ENCODE results near the gene RXRG. TPM values are rescaled to one million over a fixed set of nuclear protein-coding genes. Genes with fewer than 3 reads are reported as not detected.

Gene RXRG
- total and polyA plus RNA-seq, 2 of the 8 experiments (the other 6 are each of a cell fraction or from before 2014, with no cell fraction given) = not detected

- ChIA-PET CTCF (ENCODE audit: partially characterized antibody) (interaction anchor here (1.2 to 1.5 kb wide), 2 partner anchors 25 to 40 kb away, joined by 3 read pairs; no protein-coding TSS in a partner anchor), POLR2A (ENCODE audit: partially characterized antibody) (interaction anchor here (0.9 kb wide), 1 partner anchor 10 kb away, joined by 3 read pairs; no protein-coding TSS in a partner anchor)
- WGBS, 2 experiments (ENCODE audit: extremely low coverage in 1 of 2, insufficient coverage in 1 of 2, insufficient read length in 1 of 2, insufficient replicate concordance in 2 of 2, low coverage in 1 of 2, low lambda C conversion rate in 2 of 2, missing lambda C conversion rate in 1 of 2) = 80% methylated on average over 5 of the region's 5 CpGs; no CpG with 5 or more reads in 1 of the 2 experiments
- Histone ChIP-seq H4K5ac (ENCODE audit: insufficient read length, low read depth, low read length) (no peak overlapping the region), H3K4me2 (ENCODE audit: insufficient read depth in 1 of 2, low read depth in 2 of 2, low read length in 2 of 2) (no peak overlapping the region), H2BK120ac (replicated peaks; ENCODE audit: low read depth, low read length) (no peak overlapping the region), H3K27me3 (replicated peaks in 1 of 4; ENCODE audit: control insufficient read depth in 3 of 4, extremely low read depth in 1 of 4, insufficient read depth in 3 of 4, low read length in 3 of 4) (no peaks in the 10 kb centered on the region), H3K36me3 (ENCODE audit: control insufficient read depth in 2 of 4, insufficient read depth in 4 of 4, low read length in 3 of 4) (no peaks in the 10 kb centered on the region), H3K23me2 (ENCODE audit: low read depth, low read length) (no peaks in the 10 kb centered on the region), H3K4me1 (replicated peaks in 1 of 4; ENCODE audit: control insufficient read depth in 3 of 4, insufficient read depth in 4 of 4, low read length in 3 of 4) (no peaks in the 10 kb centered on the region), H3K79me1 (ENCODE audit: low read depth, low read length) (no peaks in the 10 kb centered on the region), H3K9me3 (ENCODE audit: insufficient read depth in 2 of 2, low read depth in 1 of 2, low read length in 1 of 2) (no peaks in the 10 kb centered on the region), H2AK5ac (ENCODE audit: low read depth, low read length) (no peak overlapping the region), H2BK12ac (ENCODE audit: low read depth, low read length) (no peak overlapping the region), H3K27ac (ENCODE audit: low read depth, low read length) (no peak overlapping the region), H3K56ac (replicated peaks; ENCODE audit: insufficient read length, low read depth, low read length) (no peak overlapping the region), H3K4ac (replicated peaks; ENCODE audit: insufficient read length, low read depth, low read length) (no peak overlapping the region), H2AFZ (ENCODE audit: low read length) (no peak overlapping the region), H4K20me1 (replicated peaks in 1 of 2; ENCODE audit: control insufficient read depth in 1 of 2, insufficient read depth in 2 of 2, low read length in 2 of 2) (no peaks in the 10 kb centered on the region), H3K4me3 (ENCODE audit: extremely low read depth in 1 of 4, insufficient read depth in 2 of 4, low read depth in 3 of 4, low read length in 4 of 4) (no peak overlapping the region), H2BK20ac (ENCODE audit: low read length) (no peak overlapping the region), H2BK5ac (ENCODE audit: low read depth, low read length) (no peak overlapping the region), H4K8ac (ENCODE audit: extremely low read depth, insufficient read depth, low read length) (no peak overlapping the region), H3K18ac (ENCODE audit: extremely low read depth, low read length) (no peak overlapping the region), H4K91ac (replicated peaks; ENCODE audit: insufficient read length, low read length) (no peak overlapping the region), H3K79me2 (ENCODE audit: control insufficient read depth in 1 of 2, insufficient read depth in 2 of 2, low read length in 2 of 2) (no peaks in the 10 kb centered on the region), H2BK15ac (ENCODE audit: low read length) (no peak overlapping the region), H3K9ac (replicated peaks in 1 of 4; ENCODE audit: extremely low read depth in 1 of 4, low read depth in 3 of 4, low read length in 3 of 4) (no peak overlapping the region), H3K23ac (ENCODE audit: insufficient read length) (no peak overlapping the region), H3K14ac (ENCODE audit: insufficient read length) (no peak overlapping the region)
- DNase-seq (ENCODE audit: low read depth in 1 of 2, low spot score in 2 of 2) = no peak
- no peak for FAIRE-seq
- TF ChIP-seq RAD21 (IDR thresholded peaks at IDR 0.05 in 1 of 2, conservative IDR thresholded peaks at IDR 0.05 in 1 of 2; ENCODE audit: low read depth in 2 of 2, low read length in 2 of 2) (no peak), TAF1 (IDR thresholded peaks at IDR 0.05; ENCODE audit: low read depth, low read length) (no peak), CEBPB (IDR thresholded peaks at IDR 0.05; ENCODE audit: low read depth, low read length) (no peak), KDM5A (IDR thresholded peaks at IDR 0.05; ENCODE audit: low read length) (no peak), ATF3 (IDR thresholded peaks at IDR 0.05; ENCODE audit: insufficient read depth, low read depth, low read length) (no peak), BRCA1 (IDR thresholded peaks at IDR 0.05; ENCODE audit: low read depth, low read length) (no peak), ZNF274 (IDR thresholded peaks at IDR 0.05; ENCODE audit: borderline replicate concordance, extremely low read depth, low read length) (no peak), GABPA (IDR thresholded peaks at IDR 0.05; ENCODE audit: borderline replicate concordance, insufficient read depth, low read length) (no peak), YY1 (IDR thresholded peaks at IDR 0.05; ENCODE audit: low read depth, low read length) (no peak), PHF8 (conservative IDR thresholded peaks at IDR 0.05; ENCODE audit: low read depth, low read length) (no peak)
- TF ChIP-seq, protein P1, sequence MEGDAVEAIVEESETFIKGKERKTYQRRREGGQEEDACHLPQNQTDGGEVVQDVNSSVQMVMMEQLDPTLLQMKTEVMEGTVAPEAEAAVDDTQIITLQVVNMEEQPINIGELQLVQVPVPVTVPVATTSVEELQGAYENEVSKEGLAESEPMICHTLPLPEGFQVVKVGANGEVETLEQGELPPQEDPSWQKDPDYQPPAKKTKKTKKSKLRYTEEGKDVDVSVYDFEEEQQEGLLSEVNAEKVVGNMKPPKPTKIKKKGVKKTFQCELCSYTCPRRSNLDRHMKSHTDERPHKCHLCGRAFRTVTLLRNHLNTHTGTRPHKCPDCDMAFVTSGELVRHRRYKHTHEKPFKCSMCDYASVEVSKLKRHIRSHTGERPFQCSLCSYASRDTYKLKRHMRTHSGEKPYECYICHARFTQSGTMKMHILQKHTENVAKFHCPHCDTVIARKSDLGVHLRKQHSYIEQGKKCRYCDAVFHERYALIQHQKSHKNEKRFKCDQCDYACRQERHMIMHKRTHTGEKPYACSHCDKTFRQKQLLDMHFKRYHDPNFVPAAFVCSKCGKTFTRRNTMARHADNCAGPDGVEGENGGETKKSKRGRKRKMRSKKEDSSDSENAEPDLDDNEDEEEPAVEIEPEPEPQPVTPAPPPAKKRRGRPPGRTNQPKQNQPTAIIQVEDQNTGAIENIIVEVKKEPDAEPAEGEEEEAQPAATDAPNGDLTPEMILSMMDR (IDR thresholded peaks at IDR 0.05; ENCODE audit: control extremely low read depth in 1 of 3, insufficient read depth in 1 of 3, low read depth in 1 of 3, low read length in 3 of 3) = no peak
Observed at GRCh38 chr1:165423136-165423535, 21.8 kb downstream of the RXRG start.
